ENCODE measurements around the gene FUT1. TPM values are rescaled to one million over a fixed set of nuclear protein-coding genes. Genes with fewer than 3 reads are reported as not detected.
A peak's percentile ranks its signal among the peaks of the same experiment; 100 is the strongest.
"Not testable (repeated sequence)": the region's sequence is repeated elsewhere in the genome, so short reads cannot be mapped to it uniquely, and the experiment has no call there.

Gene FUT1
- not detected in 2 replicates for total RNA-seq (2014; rRNA removed; shearing (Covaris generic))

DNA sequence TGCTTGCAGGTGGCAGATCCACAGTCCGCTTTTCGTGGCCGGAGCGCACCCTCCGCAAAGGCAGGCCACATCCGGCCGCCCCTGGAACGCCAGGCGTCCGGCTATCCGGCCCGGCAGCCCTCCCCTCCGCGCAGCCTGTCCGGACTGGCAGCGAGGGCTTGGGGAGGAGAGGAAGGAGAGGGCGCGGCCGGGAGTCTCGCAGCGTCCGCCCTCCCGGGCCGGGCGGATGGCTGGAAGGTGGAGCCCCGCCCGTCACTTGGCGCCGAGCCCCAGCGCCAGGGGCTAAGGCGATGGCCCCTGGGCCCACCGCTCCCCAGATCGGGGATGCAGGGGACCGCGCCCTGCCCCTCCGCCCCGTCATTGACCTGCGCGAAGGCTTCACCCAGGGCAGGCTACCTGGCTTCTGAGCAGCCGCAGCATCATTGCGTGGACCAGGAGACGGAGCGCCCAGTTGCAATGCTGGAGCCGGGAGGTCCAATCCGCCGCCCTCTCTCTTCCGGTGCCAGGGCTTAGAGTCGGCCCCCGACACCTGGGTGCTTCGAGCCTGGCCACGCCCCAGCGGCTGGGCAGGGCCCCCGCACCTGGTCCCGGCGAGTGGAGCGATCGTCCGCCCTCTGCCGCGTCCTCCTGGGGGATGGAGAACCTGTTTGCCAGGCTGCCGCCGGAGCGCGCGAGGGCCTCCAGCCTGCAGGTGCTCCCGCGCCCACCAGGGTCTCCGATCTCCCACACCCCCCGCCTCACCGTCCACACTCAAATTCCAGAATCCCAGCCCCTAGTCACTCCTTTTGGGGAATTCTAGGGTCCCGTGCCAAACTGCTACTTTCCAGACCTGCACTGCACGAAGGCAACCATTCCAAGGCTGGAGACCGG is at the start of gene FUT1:
Gene FUT1, minus strand, starts transcription at position 146 of the 870 bp plus-strand sequence. CDS start 1,360 bp downstream, outside the sequence.
- peaks cover 22% of the 10 kb centered on the region for H3K27me3 ChIP-seq (replicated peaks)
- H3K4me1 ChIP-seq (replicated peaks), result peaks cover 7% of the 10 kb centered on the region; the same call in 1 of the 2 replicates
- no peak for DNase-seq (ENCODE audit: low read depth in 1 of 2, low spot score in 2 of 2)
- H3K4me3 ChIP-seq, result no peak within 1 kb of the TSS
- no peaks in the 10 kb centered on the region for H3K36me3 ChIP-seq
- no peak within 1 kb of the TSS for H3K27ac ChIP-seq
- no peaks in the 10 kb centered on the region for H3K9me3 ChIP-seq (replicated peaks)

GRCh38 chr19:48799358-48800300 is 47.2 kb upstream of the FUT1 start:
- Histone ChIP-seq H3K4me3 (no peak overlapping the region), H3K4me1 (replicated peaks) (peaks cover 13% of the 10 kb centered on the region), H3K36me3 (no peaks in the 10 kb centered on the region), H3K9me3 (replicated peaks) (no peaks in the 10 kb centered on the region), H3K27me3 (replicated peaks) (no peaks in the 10 kb centered on the region), H3K27ac (no peak overlapping the region)
- no peak for DNase-seq (ENCODE audit: low read depth in 1 of 2, low spot score in 2 of 2)

GRCh38 chr19:48798937-48799336 is 46.5 kb upstream of the FUT1 start:
- H3K27ac ChIP-seq, result no peak overlapping the region

GRCh38 chr19:48797103-48797502 is 44.7 kb upstream of the FUT1 start:
- no peaks in the 10 kb centered on the region for H3K27me3 ChIP-seq (replicated peaks)
- no peak overlapping the region for H3K27ac ChIP-seq
- no peaks in the 10 kb centered on the region for H3K9me3 ChIP-seq (replicated peaks)
- H3K4me3 ChIP-seq, result no peak overlapping the region
- H3K36me3 ChIP-seq, result no peaks in the 10 kb centered on the region
- DNase-seq (ENCODE audit: low read depth in 1 of 2, low spot score in 2 of 2), result no peak
- H3K4me1 ChIP-seq (replicated peaks), result peaks cover 14% of the 10 kb centered on the region

More at GRCh38 chr19:48798937-48799336, 46.5 kb upstream of the FUT1 start:
- H3K4me3 ChIP-seq, result no peak overlapping the region
- no peaks in the 10 kb centered on the region for H3K9me3 ChIP-seq (replicated peaks)
- H3K27me3 ChIP-seq (replicated peaks), result no peaks in the 10 kb centered on the region
- H3K4me1 ChIP-seq (replicated peaks), result peaks cover 14% of the 10 kb centered on the region
- no peaks in the 10 kb centered on the region for H3K36me3 ChIP-seq
- no peak for DNase-seq (ENCODE audit: low read depth in 1 of 2, low spot score in 2 of 2)

DNA sequence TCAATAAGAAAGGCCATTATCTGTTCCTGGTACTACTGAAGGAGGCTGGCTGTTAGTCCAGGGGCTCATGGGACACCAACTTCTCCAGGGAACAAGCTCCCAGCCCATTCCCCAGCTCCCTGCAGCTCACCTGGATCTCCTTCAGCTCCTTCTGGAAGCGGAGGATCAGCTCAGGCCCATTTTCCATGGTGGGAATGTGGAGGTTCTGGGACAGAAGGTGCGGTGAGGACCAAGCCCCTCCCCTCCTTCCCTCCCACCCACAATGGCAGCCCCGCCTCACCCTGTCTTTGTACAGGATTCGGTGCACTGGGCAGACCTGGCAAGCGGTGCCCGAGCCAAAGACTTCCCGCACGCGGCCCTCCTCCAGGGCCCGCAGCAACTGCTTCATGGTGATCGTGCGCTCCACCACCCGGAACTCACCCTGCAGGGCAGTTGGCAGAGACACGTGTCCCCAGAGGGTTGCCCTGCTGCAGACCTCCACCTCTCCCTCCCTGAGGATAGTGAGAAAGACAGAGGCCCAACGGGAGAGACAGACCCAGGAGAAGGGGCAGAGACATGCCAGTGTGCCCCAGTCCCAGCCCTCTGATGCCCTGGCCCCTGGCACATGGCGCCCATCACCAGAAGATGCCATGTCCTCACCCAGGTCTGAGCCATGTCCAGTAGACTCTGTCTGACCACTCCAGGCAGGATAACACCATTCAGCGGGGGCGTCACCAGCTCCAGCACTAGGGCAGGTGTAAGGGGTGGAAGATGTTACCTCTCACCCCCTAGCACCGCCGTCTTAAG is 44.0 kb upstream of the FUT1 start:
- H3K4me1 ChIP-seq (replicated peaks), result peaks cover 14% of the 10 kb centered on the region
- H3K27ac ChIP-seq, result no peak overlapping the region
- H3K4me3 ChIP-seq, result no peak overlapping the region
- DNase-seq (ENCODE audit: low read depth in 1 of 2, low spot score in 2 of 2), result no peak
- H3K36me3 ChIP-seq, result no peaks in the 10 kb centered on the region
- H3K27me3 ChIP-seq (replicated peaks), result no peaks in the 10 kb centered on the region
- no peaks in the 10 kb centered on the region for H3K9me3 ChIP-seq (replicated peaks)

DNA sequence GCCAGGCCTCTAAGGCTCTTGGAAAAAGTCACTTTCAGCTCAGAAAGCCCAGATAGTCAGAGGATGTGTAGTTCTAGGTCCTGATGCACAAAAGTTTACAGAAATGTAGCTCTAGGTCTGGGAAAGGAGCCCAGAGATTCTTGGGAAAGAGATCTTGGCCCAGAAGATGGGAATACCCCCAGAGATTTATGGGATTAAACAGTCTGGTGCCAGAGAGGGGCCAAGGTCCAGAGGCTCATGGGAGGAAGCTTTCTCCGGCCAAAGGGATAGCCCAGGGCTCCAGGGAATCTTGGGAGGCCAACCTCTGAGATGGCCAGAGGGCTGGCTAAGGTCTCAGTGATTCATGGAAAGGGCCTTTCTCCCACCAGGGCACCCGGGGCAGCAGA is 43.2 kb upstream of the FUT1 start:
- peaks cover 14% of the 10 kb centered on the region for H3K4me1 ChIP-seq (replicated peaks)
- peak overlapping the region; percentile 46 for H3K27ac ChIP-seq

DNA sequence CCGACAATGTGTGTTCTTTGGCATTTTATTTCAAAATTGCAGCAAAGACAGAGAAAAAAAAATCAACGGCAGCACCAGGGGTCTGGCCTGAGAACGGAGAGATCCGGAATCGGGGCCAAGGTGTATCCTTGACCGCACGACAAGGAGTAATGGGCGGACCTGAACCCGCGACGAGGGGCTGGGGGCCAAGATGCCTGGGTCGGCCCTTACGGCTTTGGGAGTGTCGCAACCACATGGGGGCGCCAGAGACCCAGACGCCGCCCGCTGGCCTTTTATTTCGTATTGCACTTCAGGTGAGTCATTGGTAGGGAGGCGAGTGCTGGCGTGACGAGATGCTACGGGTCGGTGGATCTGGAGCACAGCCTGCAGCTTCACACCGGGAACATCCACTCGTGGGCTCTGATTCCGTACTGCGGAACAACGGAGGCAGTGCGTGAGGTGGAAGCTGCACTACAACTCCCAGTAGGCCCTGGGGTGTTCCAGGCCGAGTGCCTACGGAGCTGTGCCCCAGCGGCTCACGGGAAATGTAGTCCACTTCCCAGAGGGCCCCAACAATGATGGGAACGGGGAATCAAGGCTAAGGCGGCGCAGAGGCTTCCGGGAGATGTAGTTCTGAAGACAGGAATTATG is 42.7 kb upstream of the FUT1 start:
- no peaks in the 10 kb centered on the region for H3K9me3 ChIP-seq (replicated peaks)
- H3K4me1 ChIP-seq (replicated peaks), result peaks cover 14% of the 10 kb centered on the region
- no peaks in the 10 kb centered on the region for H3K36me3 ChIP-seq
- H3K27ac ChIP-seq, result peak overlapping the region; percentile 46
- peak overlapping the region; percentile 40 for H3K4me3 ChIP-seq
- no peaks in the 10 kb centered on the region for H3K27me3 ChIP-seq (replicated peaks)
- DNase-seq (ENCODE audit: low read depth in 1 of 2, low spot score in 2 of 2), result peak; percentile 93 to 94

More for the DNA sequence above, 43.2 kb upstream of the FUT1 start:
- no peak for DNase-seq (ENCODE audit: low read depth in 1 of 2, low spot score in 2 of 2)
- Histone ChIP-seq H3K9me3 (replicated peaks) (no peaks in the 10 kb centered on the region), H3K27me3 (replicated peaks) (no peaks in the 10 kb centered on the region), H3K36me3 (no peaks in the 10 kb centered on the region), H3K4me3 (no peak overlapping the region; the same call in 1 of the 2 replicates)

DNA sequence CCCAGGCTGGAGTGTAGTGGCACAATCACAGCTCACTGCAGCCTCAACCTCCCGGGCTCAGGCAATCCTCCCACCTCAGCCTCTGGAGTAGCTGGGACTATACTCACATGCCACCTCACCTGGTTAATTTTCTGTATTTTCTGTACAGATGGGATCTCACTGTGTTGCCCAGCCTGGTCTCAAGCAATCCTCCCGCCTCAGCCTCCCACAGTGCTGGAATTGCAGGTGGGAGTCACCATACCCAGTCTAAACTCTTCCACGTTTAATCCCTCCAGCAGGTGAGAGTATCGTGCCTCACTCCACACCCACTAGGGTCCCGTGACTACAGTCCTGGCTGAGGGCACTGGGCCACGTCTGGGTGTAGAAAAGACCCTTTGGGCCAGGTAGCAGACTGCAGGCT is 41.9 kb upstream of the FUT1 start:
- Histone ChIP-seq H3K4me1 (replicated peaks) (peaks cover 11% of the 10 kb centered on the region), H3K27me3 (replicated peaks) (no peaks in the 10 kb centered on the region), H3K27ac (no peak overlapping the region), H3K4me3 (no peak overlapping the region), H3K9me3 (replicated peaks) (no peaks in the 10 kb centered on the region), H3K36me3 (no peaks in the 10 kb centered on the region)
- DNase-seq (ENCODE audit: low read depth in 1 of 2, low spot score in 2 of 2), result no peak

DNA sequence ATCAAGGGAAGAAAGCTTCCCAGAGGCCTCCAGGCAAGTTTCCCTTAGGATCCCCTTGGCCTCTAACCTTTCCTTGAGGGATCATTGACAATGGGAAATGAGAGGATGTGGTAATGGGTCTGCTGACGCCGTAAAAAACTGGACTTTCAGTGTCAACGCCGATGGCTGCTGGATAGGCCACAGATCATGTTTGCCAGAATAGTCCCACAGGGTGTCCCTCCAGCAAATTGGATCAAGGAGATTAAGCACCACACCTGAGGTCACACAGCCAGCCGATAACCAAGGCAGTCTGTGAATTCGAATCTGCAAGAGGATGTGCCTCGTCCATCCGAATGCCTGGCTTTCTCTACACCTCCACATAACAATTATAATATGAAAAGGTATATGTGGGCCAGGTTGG is 40.8 kb upstream of the FUT1 start:
- H3K27ac ChIP-seq, result no peak overlapping the region

GRCh38 chr19:48787331-48787730 is 34.9 kb upstream of the FUT1 start:
- not testable (repeated sequence) for H3K4me3 ChIP-seq; H3K4me1 ChIP-seq (replicated peaks); H3K27ac ChIP-seq; H3K27me3 ChIP-seq (replicated peaks); H3K36me3 ChIP-seq; H3K9me3 ChIP-seq (replicated peaks); DNase-seq (ENCODE audit: low read depth in 1 of 2, low spot score in 2 of 2)

More for the DNA sequence above, 40.8 kb upstream of the FUT1 start:
- no peak overlapping the region for H3K4me3 ChIP-seq
- H3K27me3 ChIP-seq (replicated peaks), result no peaks in the 10 kb centered on the region
- H3K4me1 ChIP-seq (replicated peaks), result peaks cover 5% of the 10 kb centered on the region
- H3K9me3 ChIP-seq (replicated peaks), result no peaks in the 10 kb centered on the region
- H3K36me3 ChIP-seq, result no peaks in the 10 kb centered on the region
- no peak for DNase-seq (ENCODE audit: low read depth in 1 of 2, low spot score in 2 of 2)

- not testable (repeated sequence) for H3K27me3 ChIP-seq (replicated peaks); H3K9me3 ChIP-seq (replicated peaks); H3K4me1 ChIP-seq (replicated peaks); H3K36me3 ChIP-seq; DNase-seq (ENCODE audit: low read depth in 1 of 2, low spot score in 2 of 2); H3K4me3 ChIP-seq; H3K27ac ChIP-seq
These were observed 34.0 kb upstream of the FUT1 start for GRCh38 chr19:48786422-48786821.

GRCh38 chr19:48784527-48784926 is 32.1 kb upstream of the FUT1 start:
- H3K27me3 ChIP-seq (replicated peaks), result no peaks in the 10 kb centered on the region
- H3K9me3 ChIP-seq (replicated peaks), result no peaks in the 10 kb centered on the region
- no peak overlapping the region for H3K27ac ChIP-seq
- no peaks in the 10 kb centered on the region for H3K36me3 ChIP-seq
- no peak for DNase-seq (ENCODE audit: low read depth in 1 of 2, low spot score in 2 of 2)
- no peak overlapping the region for H3K4me3 ChIP-seq
- H3K4me1 ChIP-seq (replicated peaks), result peaks cover 10% of the 10 kb centered on the region

All from SJSA1 (cell line).